WTC11 (cell line): Measurements from ENCODE around the gene ZNF689.

Experiments
- CTCF ChIP-seq: fragments of 200-600 bp; IDR thresholded peaks from 2 replicates; pipeline ENCODE4 v1.8.0; 2022; ENCODE audit warnings: antibody characterized with exemption
- ESRRA ChIP-seq: sonication (generic); formaldehyde crosslinking; IDR thresholded peaks from 2 replicates; pipeline ENCODE4 v1.8.1; 2022; ENCODE audit warnings: mild to moderate bottlenecking, missing genetic modification reagents, borderline replicate concordance
- MYBL2 ChIP-seq: sonication (generic); formaldehyde crosslinking; IDR thresholded peaks from 2 replicates; pipeline ENCODE4 v1.8.1; 2023; ENCODE audit warnings: mild to moderate bottlenecking, moderate library complexity, missing genetic modification reagents
- USF2 ChIP-seq: sonication (generic); formaldehyde crosslinking; IDR thresholded peaks from 2 replicates; pipeline ENCODE4 v1.8.1; 2023; ENCODE audit warnings: mild to moderate bottlenecking, missing genetic modification reagents, moderate library complexity

- TF ChIP-seq MYBL2 (CRISPR knock-in tag) (no peak), ESRRA (CRISPR knock-in tag) (no peak), CTCF (no peak), USF2 (CRISPR knock-in tag) (no peak)
These were observed 43.7 kb downstream of the ZNF689 start for GRCh38 chr16:30566531-30566930.
